KMS-11 (cell line): Measurements from ENCODE around the gene MRTFA.

Experiments
- H2AFZ ChIP-seq: fragments of 200-600 bp; sonication (generic); 2 replicates; pipeline ENCODE4 v1.6.1; 2016; ENCODE audit warnings: antibody characterized with exemption, mixed run types, low read depth
- H3K27ac ChIP-seq: fragments of 200-600 bp; sonication (generic); 2 replicates; pipeline ENCODE4 v1.6.1; 2016; ENCODE audit warnings: mild to moderate bottlenecking, mixed run types
- H3K27me3 ChIP-seq: fragments of 200-600 bp; sonication (generic); 2 replicates; pipeline ENCODE4 v1.6.1; 2017; ENCODE audit warnings: mild to moderate bottlenecking, low read depth, mixed run types, moderate library complexity; ENCODE audit not compliant: insufficient read depth
- H3K36me3 ChIP-seq: fragments of 200-600 bp; sonication (generic); 2 replicates; pipeline ENCODE4 v1.6.1; 2017; ENCODE audit warnings: mild to moderate bottlenecking, mixed run types; ENCODE audit not compliant: insufficient read depth
- H3K4me1 ChIP-seq: fragments of 200-600 bp; sonication (generic); 2 replicates; pipeline ENCODE4 v1.6.1; 2016; ENCODE audit warnings: mild to moderate bottlenecking, low read depth, mixed run types; ENCODE audit not compliant: poor library complexity, severe bottlenecking
- H3K4me2 ChIP-seq: fragments of 200-600 bp; sonication (generic); 2 replicates; pipeline ENCODE4 v1.7.0; 2016; ENCODE audit warnings: mild to moderate bottlenecking, mixed run types
- H3K4me3 ChIP-seq: fragments of 200-600 bp; sonication (generic); IDR thresholded peaks from 2 replicates; pipeline ENCODE4 v1.6.1; 2017; ENCODE audit warnings: low read depth, low read length, mixed read lengths; ENCODE audit not compliant: insufficient read depth
- H3K79me2 ChIP-seq: fragments of 200-600 bp; sonication (generic); 2 replicates; pipeline ENCODE4 v1.6.1; 2016; ENCODE audit warnings: low read depth, mixed run types; ENCODE audit not compliant: insufficient read depth
- H3K9ac ChIP-seq: fragments of 200-600 bp; sonication (generic); 2 replicates; pipeline ENCODE4 v1.6.1; 2016; ENCODE audit warnings: mild to moderate bottlenecking, mixed run types
- H4K20me1 ChIP-seq: fragments of 200-600 bp; sonication (generic); 2 replicates; pipeline ENCODE4 v1.6.1; 2016; ENCODE audit warnings: mild to moderate bottlenecking, mixed run types; ENCODE audit not compliant: insufficient read depth
- TF ChIP-seq, protein P1 (sequence below): fragments of 200-600 bp; sonication (generic); conservative IDR thresholded peaks from 2 replicates; pipeline ENCODE4 v1.6.1; 2017; ENCODE audit warnings: low read depth, mild to moderate bottlenecking, antibody characterized with exemption, low read length, moderate library complexity, mixed read lengths

MRTFA gene

DNA sequence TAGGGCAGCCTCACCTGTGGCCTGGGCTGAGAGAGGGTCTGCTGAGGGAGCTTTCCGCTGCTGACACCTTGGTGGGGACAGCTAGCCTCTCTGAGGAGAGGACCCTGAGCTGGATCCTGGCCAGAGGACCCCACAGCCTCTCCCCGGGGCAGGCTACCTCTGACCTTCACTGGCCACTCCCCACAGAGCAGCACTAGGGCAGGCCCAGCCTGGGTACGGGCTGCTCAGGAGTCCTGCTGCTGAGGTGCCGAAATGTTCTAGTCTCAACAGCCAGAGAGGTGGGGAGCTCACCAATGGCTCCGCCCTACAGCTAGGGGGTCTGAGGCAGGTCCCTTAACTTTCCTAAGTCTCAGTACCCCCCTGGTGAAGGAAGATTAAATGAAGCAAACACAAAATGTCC is 218.6 kb downstream of the MRTFA start:
- no peaks in the 10 kb centered on the region for H3K79me2 ChIP-seq
- H3K27me3 ChIP-seq, result no peaks in the 10 kb centered on the region
- H3K4me1 ChIP-seq, result peaks cover 21% of the 10 kb centered on the region
- H4K20me1 ChIP-seq, result no peaks in the 10 kb centered on the region
- H2AFZ ChIP-seq, result no peak overlapping the region
- H3K4me2 ChIP-seq, result no peak overlapping the region
- TF ChIP-seq, protein P1, sequence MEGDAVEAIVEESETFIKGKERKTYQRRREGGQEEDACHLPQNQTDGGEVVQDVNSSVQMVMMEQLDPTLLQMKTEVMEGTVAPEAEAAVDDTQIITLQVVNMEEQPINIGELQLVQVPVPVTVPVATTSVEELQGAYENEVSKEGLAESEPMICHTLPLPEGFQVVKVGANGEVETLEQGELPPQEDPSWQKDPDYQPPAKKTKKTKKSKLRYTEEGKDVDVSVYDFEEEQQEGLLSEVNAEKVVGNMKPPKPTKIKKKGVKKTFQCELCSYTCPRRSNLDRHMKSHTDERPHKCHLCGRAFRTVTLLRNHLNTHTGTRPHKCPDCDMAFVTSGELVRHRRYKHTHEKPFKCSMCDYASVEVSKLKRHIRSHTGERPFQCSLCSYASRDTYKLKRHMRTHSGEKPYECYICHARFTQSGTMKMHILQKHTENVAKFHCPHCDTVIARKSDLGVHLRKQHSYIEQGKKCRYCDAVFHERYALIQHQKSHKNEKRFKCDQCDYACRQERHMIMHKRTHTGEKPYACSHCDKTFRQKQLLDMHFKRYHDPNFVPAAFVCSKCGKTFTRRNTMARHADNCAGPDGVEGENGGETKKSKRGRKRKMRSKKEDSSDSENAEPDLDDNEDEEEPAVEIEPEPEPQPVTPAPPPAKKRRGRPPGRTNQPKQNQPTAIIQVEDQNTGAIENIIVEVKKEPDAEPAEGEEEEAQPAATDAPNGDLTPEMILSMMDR, result no peak
- no peak overlapping the region for H3K4me3 ChIP-seq
- H3K27ac ChIP-seq, result no peak overlapping the region
- H3K9ac ChIP-seq, result no peak overlapping the region
- no peaks in the 10 kb centered on the region for H3K36me3 ChIP-seq

DNA sequence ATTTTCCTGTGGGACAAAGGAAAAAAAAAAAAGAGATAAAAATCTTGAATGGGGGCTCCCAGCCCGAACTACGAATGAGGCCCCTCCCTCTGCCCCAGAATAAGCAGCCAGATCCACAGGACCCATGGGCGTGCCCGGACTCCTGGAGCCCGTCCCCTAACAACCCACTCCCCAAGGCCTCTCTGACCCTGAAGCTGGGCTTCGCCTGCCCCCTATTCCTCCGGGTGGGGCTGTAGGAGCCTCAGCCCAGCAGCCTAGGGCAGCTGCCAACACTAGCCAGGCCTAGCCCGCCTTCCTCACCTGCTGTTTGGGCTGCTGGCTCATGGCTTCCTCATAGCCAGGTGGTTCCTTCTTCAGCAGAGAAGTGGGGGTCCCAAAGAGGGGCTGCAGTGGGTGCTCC is 219.5 kb downstream of the MRTFA start:
- Histone ChIP-seq H3K9ac (no peak overlapping the region), H4K20me1 (no peaks in the 10 kb centered on the region), H3K36me3 (no peaks in the 10 kb centered on the region), H3K4me3 (no peak overlapping the region), H3K27ac (no peak overlapping the region), H2AFZ (no peak overlapping the region), H3K4me1 (peaks cover 13% of the 10 kb centered on the region), H3K4me2 (no peak overlapping the region), H3K79me2 (no peaks in the 10 kb centered on the region), H3K27me3 (no peaks in the 10 kb centered on the region)
- TF ChIP-seq, protein P1, result no peak

DNA sequence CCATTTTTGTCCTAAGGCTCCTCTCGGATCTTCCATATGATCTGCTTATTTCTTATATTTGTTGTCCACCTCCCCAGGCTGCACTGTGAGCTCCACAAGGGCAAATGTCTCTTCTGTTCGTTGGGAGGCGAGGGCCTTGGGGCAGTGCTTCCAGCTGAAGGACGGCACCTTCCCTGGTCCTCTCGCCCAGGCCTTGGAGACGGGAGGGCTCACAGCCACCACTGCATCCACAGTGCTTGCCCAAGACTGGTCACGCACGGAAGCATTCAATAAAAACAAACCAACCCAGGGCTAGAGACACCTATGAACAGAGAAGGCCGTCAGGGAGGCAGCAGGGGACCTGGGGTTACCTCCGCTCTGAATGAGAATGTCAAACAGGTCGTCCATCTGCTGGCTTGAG is 219.9 kb downstream of the MRTFA start:
- no peak overlapping the region for H3K4me3 ChIP-seq
- H3K36me3 ChIP-seq, result no peaks in the 10 kb centered on the region
- H3K9ac ChIP-seq, result no peak overlapping the region
- peaks cover 13% of the 10 kb centered on the region for H3K4me1 ChIP-seq
- no peak overlapping the region for H2AFZ ChIP-seq
- TF ChIP-seq, protein P1, result no peak
- no peaks in the 10 kb centered on the region for H3K27me3 ChIP-seq
- H3K79me2 ChIP-seq, result no peaks in the 10 kb centered on the region
- no peak overlapping the region for H3K27ac ChIP-seq
- H4K20me1 ChIP-seq, result no peaks in the 10 kb centered on the region
- no peak overlapping the region for H3K4me2 ChIP-seq

DNA sequence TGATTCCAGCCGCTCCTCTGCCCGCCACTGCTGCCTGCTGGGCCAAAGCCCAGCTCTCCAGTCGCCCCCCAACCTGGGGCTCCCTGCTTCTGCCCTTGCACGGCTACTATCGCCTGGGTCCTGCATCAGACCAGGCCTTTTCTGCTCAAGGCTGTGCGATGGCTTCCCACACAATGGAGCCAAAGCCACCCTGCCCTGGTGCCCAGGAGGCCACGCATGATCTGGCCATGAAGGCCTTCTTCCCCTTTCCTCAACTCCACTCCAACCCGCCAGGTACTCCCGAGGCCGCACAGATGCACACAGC is 220.3 kb downstream of the MRTFA start:
- Histone ChIP-seq H3K4me2 (no peak overlapping the region), H2AFZ (no peak overlapping the region), H3K9ac (no peak overlapping the region), H3K27me3 (no peaks in the 10 kb centered on the region), H4K20me1 (no peaks in the 10 kb centered on the region), H3K4me1 (peaks cover 13% of the 10 kb centered on the region), H3K27ac (no peak overlapping the region), H3K79me2 (no peaks in the 10 kb centered on the region), H3K4me3 (no peak overlapping the region), H3K36me3 (no peaks in the 10 kb centered on the region)
- TF ChIP-seq, protein P1, result no peak
